GM23248 (cell line): ENCODE measurements around the gene BASP1. TPM values are rescaled to one million over a fixed set of nuclear protein-coding genes. Genes with fewer than 3 reads are reported as not detected.
"Not testable (repeated sequence)": the region's sequence is repeated elsewhere in the genome, so short reads cannot be mapped to it uniquely, and the experiment has no call there.

Experiments used
- DNase-seq: peaks from one replicate; pipeline ENCODE4 v3.0.0-alpha.2; 2015
- H2AFZ ChIP-seq: fragments of 200-600 bp; sonication (generic); 2 replicates; pipeline ENCODE4 v1.6.1; 2016; ENCODE audit warnings: antibody characterized with exemption
- H3F3A ChIP-seq: fragments of 200-600 bp; sonication (generic); 2 replicates; pipeline ENCODE4 v1.6.1; 2016; ENCODE audit warnings: mild to moderate bottlenecking, antibody characterized with exemption, mixed run types; ENCODE audit not compliant: insufficient read depth
- H3K27ac ChIP-seq: fragments of 200-600 bp; sonication (generic); 2 replicates; pipeline ENCODE4 v1.5.1; 2016; ENCODE audit warnings: mild to moderate bottlenecking
- H3K27me3 ChIP-seq: fragments of 200-600 bp; sonication (generic); replicated peaks from 2 replicates; pipeline ENCODE4 v1.6.1; 2016; ENCODE audit warnings: mild to moderate bottlenecking; ENCODE audit not compliant: insufficient read depth
- H3K36me3 ChIP-seq: fragments of 200-600 bp; sonication (generic); 2 replicates; pipeline ENCODE4 v1.6.1; 2016; ENCODE audit warnings: low read depth, mild to moderate bottlenecking
- H3K4me1 ChIP-seq: fragments of 200-600 bp; sonication (generic); 2 replicates; pipeline ENCODE4 v1.6.1; 2016; ENCODE audit warnings: mild to moderate bottlenecking; ENCODE audit not compliant: insufficient read depth
- H3K4me2 ChIP-seq: fragments of 200-600 bp; sonication (generic); one replicate; pipeline ENCODE4 v1.6.1; 2016; ENCODE audit warnings: mild to moderate bottlenecking; ENCODE audit not compliant: unreplicated experiment
- H3K4me3 ChIP-seq: fragments of 200-600 bp; sonication (generic); 2 replicates; pipeline ENCODE4 v1.5.1; 2016; ENCODE audit warnings: mild to moderate bottlenecking
- H3K79me2 ChIP-seq: fragments of 200-600 bp; sonication (generic); 2 replicates; pipeline ENCODE4 v1.6.1; 2016; ENCODE audit warnings: mild to moderate bottlenecking; ENCODE audit not compliant: insufficient read depth
- H3K9ac ChIP-seq: fragments of 200-600 bp; sonication (generic); 2 replicates; pipeline ENCODE4 v1.6.1; 2016; ENCODE audit warnings: mild to moderate bottlenecking
- H3K9me2 ChIP-seq: fragments of 200-600 bp; sonication (generic); 2 replicates; pipeline ENCODE4 v1.6.1; 2016; ENCODE audit warnings: mixed run types, mild to moderate bottlenecking, moderate library complexity; ENCODE audit not compliant: insufficient read depth
- H3K9me3 ChIP-seq: fragments of 200-600 bp; sonication (generic); one replicate; pipeline ENCODE4 v1.6.1; 2017; ENCODE audit warnings: low read depth
- H4K20me1 ChIP-seq: fragments of 200-600 bp; sonication (generic); 2 replicates; pipeline ENCODE4 v1.6.0; 2016; ENCODE audit not compliant: insufficient read depth
- EZH2 ChIP-seq: fragments of 200-600 bp; sonication (generic); IDR thresholded peaks from 2 replicates; pipeline ENCODE4 v1.6.1; 2018; ENCODE audit warnings: antibody characterized with exemption, mild to moderate bottlenecking; ENCODE audit not compliant: insufficient read depth, poor library complexity, severe bottlenecking
- EZH2phosphoT487 ChIP-seq: fragments of 200-600 bp; sonication (generic); IDR thresholded peaks from 2 replicates; pipeline ENCODE4 v1.6.1; 2018; ENCODE audit warnings: antibody characterized with exemption, moderate library complexity, mild to moderate bottlenecking, low read depth; ENCODE audit not compliant: insufficient read depth
- WGBS, 2 experiments: methylation state at CpG; one replicate each; pipeline ENCODE4 v1.1.6; 2015 to 2017; ENCODE audit warnings: low lambda C conversion rate in 2 of 2, low coverage in 1 of 2; ENCODE audit errors: missing lambda C conversion rate in 2 of 2; 5-methylcytosine and 5-hydroxymethylcytosine counted together
- in situ Hi-C: fragments of 300-500 bp; cut with MboI; formaldehyde crosslinking; loops from 2 replicates; pipeline ENCODE4 v1.15.0; 2020
- polyA plus RNA-seq: library from polyadenylated mRNA; unstranded; fragments of >200 nt; fragmentation: Nextera tagmentation; extraction: Ambion mirVana; gene quantifications from 2 replicates; pipeline ENCODE4 v1.2.1, GENCODE V29; 2016
- total RNA-seq: library from RNA; depleted of rRNA; stranded (reverse); fragments of >200 nt; shearing (Covaris generic); gene quantifications from 2 replicates; pipeline ENCODE4 v1.2.3, GENCODE V29; 2014

The BASP1 gene
- total and polyA plus RNA-seq, 2 experiments from 2014 or later: 58.4 to 121 TPM

GRCh38 chr5:17315710-17316221 is 98.3 kb downstream of the BASP1 start:
- Histone ChIP-seq H3K27ac (peak overlapping the region; percentile 28; the same call in 1 of the 2 replicates), H3K9ac (no peak overlapping the region), H3K36me3 (no peaks in the 10 kb centered on the region), H3K9me2 (no peaks in the 10 kb centered on the region), H2AFZ (no peak overlapping the region), H3K27me3 (no peaks in the 10 kb centered on the region), H3K79me2 (no peaks in the 10 kb centered on the region), H3F3A (peaks cover 9% of the 10 kb centered on the region), H3K4me1 (peaks cover 30% of the 10 kb centered on the region), H3K4me3 (no peak overlapping the region), H4K20me1 (no peaks in the 10 kb centered on the region), H3K4me2 (peak overlapping the region; percentile 49), H3K9me3 (no peaks in the 10 kb centered on the region)
- 33 to 39% methylated on average over 11 of the region's 11 CpGs for WGBS, 2 experiments
- in situ Hi-C loops: no loop called here
- TF ChIP-seq EZH2phosphoT487: no peak
- TF ChIP-seq EZH2: no peak
- peak; percentile 83 for DNase-seq

- TF ChIP-seq EZH2 (no peak), EZH2phosphoT487 (no peak)
- no peaks in the 10 kb centered on the region for H3K9me3 ChIP-seq
- H3K27ac ChIP-seq: no peak overlapping the region
- no peaks in the 10 kb centered on the region for H3K36me3 ChIP-seq
- H3K4me3 ChIP-seq: no peak overlapping the region
- in situ Hi-C loops: no loop called here
- H3K4me1 ChIP-seq: peaks cover 30% of the 10 kb centered on the region
- H3K27me3 ChIP-seq: no peaks in the 10 kb centered on the region
- 0 out of 2 replicates have a peak overlapping the region, but pooled peaks have one; percentile 2 for H2AFZ ChIP-seq
- no peaks in the 10 kb centered on the region for H4K20me1 ChIP-seq
- H3K79me2 ChIP-seq: no peaks in the 10 kb centered on the region
- no peaks in the 10 kb centered on the region for H3K9me2 ChIP-seq
- peak; percentile 25 for DNase-seq
- no peak overlapping the region for H3K9ac ChIP-seq
- WGBS, 2 experiments: 29 to 33% methylated on average over 6 of the region's 6 CpGs
- H3K4me2 ChIP-seq: peak overlapping the region; percentile 1
- peaks cover 9% of the 10 kb centered on the region for H3F3A ChIP-seq
Measured at GRCh38 chr5:17316970-17317459, 99.6 kb downstream of the BASP1 start.

DNA sequence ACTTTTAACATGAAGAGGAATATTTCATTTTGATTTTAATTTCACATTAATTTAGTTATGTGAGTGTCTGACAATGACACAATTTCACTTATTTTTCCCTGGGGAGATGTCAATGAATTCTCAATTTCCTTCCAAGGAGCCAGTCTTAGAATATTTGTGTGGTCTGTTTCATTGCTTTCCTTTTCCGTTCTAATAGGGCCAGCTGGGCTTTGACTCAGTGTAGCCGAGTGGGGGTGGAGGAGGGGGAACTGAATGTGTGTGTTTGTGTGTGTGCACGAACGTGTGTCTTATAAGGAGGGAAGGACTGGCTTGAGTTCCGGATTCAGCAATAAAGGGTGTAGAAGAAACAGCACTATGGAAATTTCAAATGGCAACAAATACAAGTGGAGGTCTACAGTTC is 100.0 kb downstream of the BASP1 start:
- no peak overlapping the region for H3K9ac ChIP-seq
- TF ChIP-seq EZH2: no peak
- TF ChIP-seq EZH2phosphoT487: no peak
- no peak overlapping the region for H3K4me3 ChIP-seq
- H3K4me1 ChIP-seq: peaks cover 30% of the 10 kb centered on the region
- peak overlapping the region; percentile 1 for H3K4me2 ChIP-seq
- H3K9me3 ChIP-seq: no peaks in the 10 kb centered on the region
- in situ Hi-C loops: no loop called here
- H3F3A ChIP-seq: peaks cover 9% of the 10 kb centered on the region
- H4K20me1 ChIP-seq: no peaks in the 10 kb centered on the region
- 0 out of 2 replicates have a peak overlapping the region, but pooled peaks have one; percentile 2 for H2AFZ ChIP-seq
- H3K9me2 ChIP-seq: no peaks in the 10 kb centered on the region
- DNase-seq: peak; percentile 21
- H3K27me3 ChIP-seq: no peaks in the 10 kb centered on the region
- 37 to 43% methylated on average over 5 of the region's 5 CpGs for WGBS, 2 experiments
- no peak overlapping the region for H3K27ac ChIP-seq
- no peaks in the 10 kb centered on the region for H3K79me2 ChIP-seq
- no peaks in the 10 kb centered on the region for H3K36me3 ChIP-seq

- H4K20me1 ChIP-seq, DNase-seq, H3K27me3 ChIP-seq, in situ Hi-C loops, H3K9me3 ChIP-seq, H3K79me2 ChIP-seq, H3K4me2 ChIP-seq, H3K9ac ChIP-seq, H3K27ac ChIP-seq, H3F3A ChIP-seq, H3K36me3 ChIP-seq, H3K9me2 ChIP-seq, H2AFZ ChIP-seq, H3K4me3 ChIP-seq: not testable (repeated sequence)
- H3K4me1 ChIP-seq: peaks cover 30% of the 10 kb centered on the region
- 86 to 88% methylated on average over 3 of the region's 3 CpGs for WGBS, 2 experiments
Measured at GRCh38 chr5:17319095-17319494, 101.7 kb downstream of the BASP1 start.
